Measurements from ENCODE around the gene PIP.
"Not testable (repeated sequence)": the region's sequence is repeated elsewhere in the genome, so short reads cannot be mapped to it uniquely, and the experiment has no call there.

PIP gene

DNA sequence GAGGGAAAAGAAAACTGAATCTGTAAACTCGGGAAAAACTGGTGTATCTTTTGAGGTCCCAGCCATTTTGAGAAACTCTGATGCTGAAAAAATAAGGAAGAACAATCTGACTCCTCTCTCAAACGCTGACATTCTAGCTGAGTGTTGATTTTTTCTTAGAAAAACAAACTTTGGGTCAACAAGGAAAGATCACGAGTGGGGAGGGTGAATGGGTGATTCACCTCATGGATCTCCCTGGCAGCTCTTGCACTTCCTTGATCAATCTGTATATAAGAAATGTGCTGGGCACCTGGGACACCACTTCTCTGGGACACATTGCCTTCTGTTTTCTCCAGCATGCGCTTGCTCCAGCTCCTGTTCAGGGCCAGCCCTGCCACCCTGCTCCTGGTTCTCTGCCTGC is at the start of gene PIP:
TSS of gene PIP (plus strand) at position 297 of the 400 bp plus-strand sequence. CDS start at position 337, 40 bp downstream.
- DNase-seq = no peak

DNA sequence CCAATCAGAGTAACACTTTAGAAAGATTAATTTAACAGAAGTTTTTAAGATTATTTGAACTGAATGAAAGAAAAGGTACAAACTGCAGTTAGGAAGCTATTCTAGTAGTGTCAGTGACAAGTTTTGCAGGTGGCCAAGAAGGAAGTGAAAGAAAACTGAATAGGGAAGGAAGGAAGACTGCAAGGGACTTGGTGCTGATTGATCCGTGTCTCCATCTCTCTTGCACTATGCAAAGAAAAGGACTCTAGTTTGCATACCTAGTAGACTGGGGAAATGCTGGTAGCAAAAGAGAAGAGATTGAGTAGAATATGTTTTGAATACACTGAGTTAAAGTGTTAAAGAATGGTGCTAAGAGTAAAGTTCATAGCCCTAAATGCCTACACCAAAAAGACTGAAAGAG is 46.8 kb upstream of the PIP start:
- no peak for DNase-seq

GRCh38 chr7:143085610-143086009 is 46.3 kb upstream of the PIP start:
- DNase-seq = not testable (repeated sequence)

DNA sequence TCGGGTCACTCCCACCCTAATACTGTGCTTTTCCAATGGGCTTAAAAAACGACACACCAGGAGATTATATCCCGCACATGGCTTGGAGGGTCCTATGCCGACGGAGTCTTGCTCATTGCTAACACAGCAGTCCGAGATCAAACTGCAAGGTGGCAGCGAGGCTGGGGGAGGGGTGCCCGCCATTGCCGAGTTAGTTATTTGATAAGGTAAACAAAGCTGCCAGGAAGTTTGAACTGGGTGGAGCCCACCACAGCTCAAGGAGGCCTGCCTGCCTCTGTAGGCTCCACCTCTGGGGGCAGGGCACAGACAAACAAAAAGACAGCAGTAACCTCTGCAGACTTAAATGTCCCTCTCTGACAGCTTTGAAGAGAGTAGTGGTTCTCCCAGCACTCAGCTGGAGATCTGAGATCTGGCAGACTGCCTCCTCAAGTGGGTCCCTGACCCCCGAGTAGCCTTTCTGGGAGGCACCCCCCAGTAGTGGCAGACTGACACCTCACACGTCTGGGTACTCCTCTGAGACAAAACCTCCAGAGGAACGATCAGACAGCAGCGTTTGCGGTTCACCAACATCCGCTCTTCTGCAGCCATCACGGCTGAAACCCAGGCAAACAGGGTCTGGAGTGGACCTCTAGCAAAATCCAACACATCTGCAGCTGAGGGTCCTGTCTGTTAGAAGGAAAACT is 43.2 kb upstream of the PIP start:
- DNase-seq = not testable (repeated sequence)

GRCh38 chr7:143096146-143096545 is 35.7 kb upstream of the PIP start:
- DNase-seq = no peak

GRCh38 chr7:143099579-143099978 is 32.3 kb upstream of the PIP start:
- not testable (repeated sequence) for DNase-seq

GRCh38 chr7:143104759-143105158 is 27.1 kb upstream of the PIP start:
- DNase-seq = no peak

- not testable (repeated sequence) for DNase-seq
Measured at GRCh38 chr7:143108019-143108418, 23.9 kb upstream of the PIP start.

- DNase-seq = no peak
Measured at GRCh38 chr7:143117395-143117794, 14.5 kb upstream of the PIP start.

DNA sequence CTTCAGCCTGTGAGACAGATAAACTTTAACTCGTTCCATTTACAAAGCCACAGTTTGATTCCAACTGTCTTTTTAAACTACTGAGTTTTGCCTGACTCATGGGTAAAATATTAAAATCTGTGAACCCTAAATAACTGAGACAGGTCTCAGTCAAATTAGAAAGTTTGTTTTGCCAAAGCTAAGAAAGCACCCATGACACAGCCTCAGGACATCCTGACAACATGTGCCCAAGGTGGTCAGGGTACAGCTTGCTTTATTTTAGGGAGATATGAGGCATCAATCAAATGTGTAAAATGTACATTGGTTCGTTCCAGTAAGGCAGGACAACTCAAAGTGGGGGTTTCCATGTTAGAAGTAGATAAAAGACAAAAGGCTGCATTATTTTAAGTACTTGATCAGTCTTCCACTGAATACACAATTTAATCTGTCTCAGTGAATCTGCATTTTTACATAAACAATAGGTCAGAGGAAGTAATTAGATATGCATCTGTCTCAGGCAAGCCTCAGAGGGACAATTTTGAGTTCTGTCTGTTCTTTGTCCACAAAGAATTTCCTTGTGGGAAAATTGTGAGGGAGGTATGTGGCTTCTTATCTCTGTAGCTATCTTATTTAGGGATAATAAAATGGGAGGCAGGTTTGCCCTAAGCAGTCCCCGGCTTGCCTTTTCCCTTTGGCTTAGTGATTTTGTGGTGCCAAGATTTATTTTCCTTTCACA is 11.0 kb upstream of the PIP start:
- DNase-seq = no peak

DNA sequence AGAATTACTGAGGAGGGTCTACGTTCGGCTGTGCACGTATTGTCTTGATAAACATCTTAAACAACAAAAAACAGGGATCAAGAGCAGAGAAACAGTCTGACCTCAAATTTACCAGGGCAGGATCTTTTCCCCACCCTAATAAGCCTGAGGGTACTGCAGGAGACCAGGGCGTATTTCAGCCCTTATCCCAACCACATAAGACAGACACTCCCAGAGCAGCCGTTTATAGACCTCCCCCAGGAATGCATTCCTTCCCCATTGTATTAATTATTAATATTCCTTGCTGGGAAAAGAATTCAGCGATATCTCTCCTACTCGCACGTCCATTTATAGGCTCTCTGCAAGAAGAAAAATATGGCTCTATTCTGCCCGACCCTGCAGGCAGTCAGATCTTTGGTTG is 8.6 kb upstream of the PIP start:
- not testable (repeated sequence) for DNase-seq

DNA sequence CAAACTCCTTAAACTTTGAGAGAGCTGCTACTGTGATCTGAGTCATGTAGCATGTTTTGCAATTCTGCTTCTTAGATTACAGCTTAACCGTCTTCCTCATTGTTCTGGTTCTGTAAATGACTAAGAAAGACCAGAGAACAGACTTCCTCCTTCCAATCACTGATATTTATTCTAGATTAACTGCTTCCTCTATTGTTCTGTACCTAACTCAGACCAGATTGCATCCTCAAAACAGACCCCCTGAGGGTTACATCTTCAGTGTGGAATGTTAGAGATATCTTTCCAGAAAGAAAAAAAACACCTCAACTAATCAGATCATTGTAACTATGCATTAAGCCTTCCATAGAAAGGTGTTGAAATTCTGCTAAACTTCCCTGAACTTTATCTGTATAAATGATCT is 5.7 kb upstream of the PIP start:
- DNase-seq = no peak

GRCh38 chr7:143129051-143129450 is 2.8 kb upstream of the PIP start:
- no peak for DNase-seq

- DNase-seq = no peak
Measured at GRCh38 chr7:143129477-143129876, 2.4 kb upstream of the PIP start.

DNA sequence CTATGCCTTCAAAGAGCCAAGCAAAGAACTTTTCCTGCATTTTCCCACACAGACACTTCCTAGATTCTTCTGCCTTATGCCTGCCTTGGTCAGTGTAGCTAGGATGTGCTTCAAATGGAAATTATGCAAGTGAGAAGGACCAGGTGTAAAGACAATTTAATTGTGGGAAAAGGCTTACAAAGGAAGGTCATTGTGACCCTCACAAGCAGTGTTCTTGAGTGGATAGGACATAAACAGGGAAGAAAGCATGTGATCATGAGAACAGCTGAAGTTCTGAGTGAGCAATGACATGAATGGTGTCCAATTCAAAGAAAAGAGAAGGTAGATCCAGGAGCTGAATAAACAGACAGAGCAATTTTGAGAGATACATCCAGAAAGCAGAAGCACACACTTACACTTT is 1.3 kb upstream of the PIP start:
- DNase-seq = no peak

- DNase-seq = no peak
Measured at GRCh38 chr7:143147070-143147469, 15.2 kb downstream of the PIP start.

- no peak for DNase-seq
Measured at GRCh38 chr7:143148050-143148449, 16.2 kb downstream of the PIP start.

DNA sequence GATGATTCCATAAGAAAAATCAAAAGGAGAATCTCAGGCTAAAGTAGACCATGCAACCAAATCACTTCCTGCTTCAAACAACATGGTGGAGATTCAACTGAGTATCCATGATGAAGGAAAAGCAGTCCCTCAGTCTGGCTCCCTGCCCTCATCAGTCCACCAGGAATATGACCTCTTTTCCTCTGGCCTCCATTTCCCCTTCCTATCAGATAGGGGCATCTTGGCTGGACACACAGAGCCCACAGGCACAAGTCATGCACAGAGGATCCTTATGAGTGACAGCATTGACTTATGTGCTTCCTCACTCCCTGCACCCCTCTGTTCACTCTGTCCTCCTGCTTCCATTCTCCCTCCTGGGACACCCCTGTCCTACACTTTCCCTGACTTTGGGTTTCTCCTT is 16.8 kb downstream of the PIP start:
- DNase-seq = no peak

GRCh38 chr7:143150696-143151095 is 18.8 kb downstream of the PIP start:
- not testable (repeated sequence) for DNase-seq

GRCh38 chr7:143158617-143159016 is 26.7 kb downstream of the PIP start:
- DNase-seq = not testable (repeated sequence)

DNA sequence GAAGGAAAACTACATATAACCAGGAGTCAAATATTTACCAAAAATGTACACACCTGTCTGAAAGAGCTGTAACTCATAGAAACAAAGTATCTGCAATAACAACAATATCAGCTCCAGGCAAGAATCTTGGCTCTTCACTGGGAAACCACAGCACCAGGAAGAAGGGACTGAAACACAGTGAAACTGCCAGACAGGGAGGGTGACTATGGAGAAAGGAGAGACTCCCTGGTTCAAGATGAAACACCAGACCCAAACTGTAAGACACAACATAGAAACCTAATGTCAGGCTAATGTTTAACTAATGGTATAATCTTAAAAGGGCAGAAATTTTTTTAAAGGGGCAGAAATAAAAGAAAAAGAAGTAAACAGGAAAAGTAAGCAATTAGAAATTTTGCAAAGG is 39.8 kb downstream of the PIP start:
- no peak for DNase-seq

- no peak for DNase-seq
Measured at GRCh38 chr7:143172354-143172753, 40.5 kb downstream of the PIP start.

GRCh38 chr7:143176128-143176527 is 44.3 kb downstream of the PIP start:
- DNase-seq = no peak

- DNase-seq = no peak
Measured at GRCh38 chr7:143177374-143178119, 45.7 kb downstream of the PIP start.
